Measurements from ENCODE around the gene GBP2.

DNA sequence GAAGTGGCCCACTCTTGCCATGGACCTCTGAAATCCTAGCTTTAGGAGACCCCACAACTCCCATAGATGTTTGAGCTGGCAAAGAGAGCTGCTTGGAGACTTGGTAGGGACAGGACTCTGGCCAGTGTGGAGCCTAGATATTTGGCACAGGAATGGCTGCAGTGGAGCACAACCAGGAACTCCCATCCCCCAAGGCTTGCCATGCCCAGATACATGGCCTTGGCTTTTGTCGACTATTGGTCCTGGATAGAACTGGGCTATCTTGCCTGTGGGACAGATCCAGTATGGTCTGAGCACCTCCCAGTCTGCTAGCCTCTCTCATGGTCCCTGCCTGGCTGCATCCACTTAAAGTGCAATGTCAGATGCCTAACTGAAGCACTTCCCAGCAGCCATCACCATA is 7.8 kb upstream of the GBP2 start:
- TF ChIP-seq, protein P1, sequence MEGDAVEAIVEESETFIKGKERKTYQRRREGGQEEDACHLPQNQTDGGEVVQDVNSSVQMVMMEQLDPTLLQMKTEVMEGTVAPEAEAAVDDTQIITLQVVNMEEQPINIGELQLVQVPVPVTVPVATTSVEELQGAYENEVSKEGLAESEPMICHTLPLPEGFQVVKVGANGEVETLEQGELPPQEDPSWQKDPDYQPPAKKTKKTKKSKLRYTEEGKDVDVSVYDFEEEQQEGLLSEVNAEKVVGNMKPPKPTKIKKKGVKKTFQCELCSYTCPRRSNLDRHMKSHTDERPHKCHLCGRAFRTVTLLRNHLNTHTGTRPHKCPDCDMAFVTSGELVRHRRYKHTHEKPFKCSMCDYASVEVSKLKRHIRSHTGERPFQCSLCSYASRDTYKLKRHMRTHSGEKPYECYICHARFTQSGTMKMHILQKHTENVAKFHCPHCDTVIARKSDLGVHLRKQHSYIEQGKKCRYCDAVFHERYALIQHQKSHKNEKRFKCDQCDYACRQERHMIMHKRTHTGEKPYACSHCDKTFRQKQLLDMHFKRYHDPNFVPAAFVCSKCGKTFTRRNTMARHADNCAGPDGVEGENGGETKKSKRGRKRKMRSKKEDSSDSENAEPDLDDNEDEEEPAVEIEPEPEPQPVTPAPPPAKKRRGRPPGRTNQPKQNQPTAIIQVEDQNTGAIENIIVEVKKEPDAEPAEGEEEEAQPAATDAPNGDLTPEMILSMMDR (IDR thresholded peaks at IDR 0.05) = no peak
- TF ChIP-seq POLR2AphosphoS5 (IDR thresholded peaks at IDR 0.05) (no peak), POLR2A (IDR thresholded peaks at IDR 0.05; ENCODE audit: low read depth) (no peak)

Measured in esophagus muscularis mucosa (tissue), 3 donors.